WTC11 (cell line): Measurements from ENCODE around the gene RAB35. TPM values are rescaled to one million over a fixed set of nuclear protein-coding genes. Genes with fewer than 3 reads are reported as not detected.

ENCODE experiments used
- ARID4B ChIP-seq: sonication (generic); formaldehyde crosslinking; IDR thresholded peaks from 2 replicates; pipeline ENCODE4 v1.8.0; 2023; ENCODE audit warnings: missing genetic modification reagents, mild to moderate bottlenecking, borderline replicate concordance
- ATF1 ChIP-seq: sonication (generic); formaldehyde crosslinking; IDR thresholded peaks from 2 replicates; pipeline ENCODE4 v1.8.1; 2023; ENCODE audit warnings: mild to moderate bottlenecking, moderate library complexity, missing genetic modification reagents
- CREB1 ChIP-seq: sonication (generic); formaldehyde crosslinking; IDR thresholded peaks from 2 replicates; pipeline ENCODE4 v1.8.0; 2023; ENCODE audit warnings: mild to moderate bottlenecking, missing genetic modification reagents
- E2F4 ChIP-seq: sonication (generic); formaldehyde crosslinking; IDR thresholded peaks from 2 replicates; pipeline ENCODE4 v1.8.1; 2022; ENCODE audit warnings: low read depth, mild to moderate bottlenecking, moderate library complexity, missing genetic modification reagents, borderline replicate concordance
- ELF4 ChIP-seq: sonication (generic); formaldehyde crosslinking; IDR thresholded peaks from 2 replicates; pipeline ENCODE4 v1.8.1; 2022; ENCODE audit warnings: low read depth, mild to moderate bottlenecking, moderate library complexity, missing genetic modification reagents
- EMX1 ChIP-seq: fragments of 250-450 bp; sonication (Bioruptor Pico); IDR thresholded peaks from 2 replicates; pipeline ENCODE4 v1.8.0; 2021; ENCODE audit warnings: mild to moderate bottlenecking
- ESRRA ChIP-seq: sonication (generic); formaldehyde crosslinking; IDR thresholded peaks from 2 replicates; pipeline ENCODE4 v1.8.1; 2022; ENCODE audit warnings: mild to moderate bottlenecking, missing genetic modification reagents, borderline replicate concordance
- GRHL2 ChIP-seq: fragments of 250-450 bp; sonication (Bioruptor Pico); IDR thresholded peaks from 2 replicates; pipeline ENCODE4 v1.8.0; 2022; ENCODE audit warnings: mild to moderate bottlenecking, moderate library complexity; ENCODE audit not compliant: insufficient replicate concordance, severe bottlenecking
- MLX ChIP-seq: sonication (generic); formaldehyde crosslinking; IDR thresholded peaks from 2 replicates; pipeline ENCODE4 v1.8.1; 2023; ENCODE audit warnings: mild to moderate bottlenecking, missing genetic modification reagents, moderate library complexity
- MXD4 ChIP-seq: fragments of 250-450 bp; sonication (Bioruptor Pico); IDR thresholded peaks from 2 replicates; pipeline ENCODE4 v1.8.0; 2021; ENCODE audit warnings: mild to moderate bottlenecking, moderate library complexity, borderline replicate concordance
- MYBL2 ChIP-seq: sonication (generic); formaldehyde crosslinking; IDR thresholded peaks from 2 replicates; pipeline ENCODE4 v1.8.1; 2023; ENCODE audit warnings: mild to moderate bottlenecking, moderate library complexity, missing genetic modification reagents
- OVOL2 ChIP-seq: fragments of 250-450 bp; sonication (Bioruptor Pico); IDR thresholded peaks from 2 replicates; pipeline ENCODE4 v1.9.0; 2021; ENCODE audit warnings: mild to moderate bottlenecking, borderline replicate concordance
- PREB ChIP-seq: sonication (generic); formaldehyde crosslinking; IDR thresholded peaks from 2 replicates; pipeline ENCODE4 v1.8.1; 2022; ENCODE audit warnings: mild to moderate bottlenecking, missing genetic modification reagents, moderate library complexity, borderline replicate concordance
- SMAD3 ChIP-seq: sonication (generic); formaldehyde crosslinking; IDR thresholded peaks from 2 replicates; pipeline ENCODE4 v1.8.0; 2022; ENCODE audit warnings: missing genetic modification reagents, mild to moderate bottlenecking, borderline replicate concordance
- TCF7 ChIP-seq: sonication (generic); formaldehyde crosslinking; IDR thresholded peaks from 2 replicates; pipeline ENCODE4 v1.8.0; 2022; ENCODE audit warnings: mild to moderate bottlenecking, low read depth, missing genetic modification reagents, moderate library complexity
- USF1 ChIP-seq: sonication (generic); formaldehyde crosslinking; IDR thresholded peaks from 2 replicates; pipeline ENCODE4 v1.8.0; 2022; ENCODE audit warnings: mild to moderate bottlenecking, missing genetic modification reagents
- USF2 ChIP-seq: sonication (generic); formaldehyde crosslinking; IDR thresholded peaks from 2 replicates; pipeline ENCODE4 v1.8.1; 2023; ENCODE audit warnings: mild to moderate bottlenecking, missing genetic modification reagents, moderate library complexity
- ZBTB43 ChIP-seq: sonication (generic); formaldehyde crosslinking; IDR thresholded peaks from 2 replicates; pipeline ENCODE4 v1.8.1; 2023; ENCODE audit warnings: mild to moderate bottlenecking, missing genetic modification reagents
- ZNF121 ChIP-seq: sonication (generic); formaldehyde crosslinking; IDR thresholded peaks from 2 replicates; pipeline ENCODE4 v1.8.0; 2023; ENCODE audit warnings: missing genetic modification reagents
- ZNF219 ChIP-seq: sonication (generic); formaldehyde crosslinking; IDR thresholded peaks from 2 replicates; pipeline ENCODE4 v1.8.0; 2023; ENCODE audit warnings: missing genetic modification reagents, mild to moderate bottlenecking, borderline replicate concordance
- ZNF263 ChIP-seq: sonication (generic); formaldehyde crosslinking; IDR thresholded peaks from 2 replicates; pipeline ENCODE4 v1.8.1; 2022; ENCODE audit warnings: low read depth, mild to moderate bottlenecking, moderate library complexity, missing genetic modification reagents
- ZNF396 ChIP-seq: fragments of 250-450 bp; sonication (Bioruptor Pico); IDR thresholded peaks from 2 replicates; pipeline ENCODE4 v1.8.0; 2021; ENCODE audit warnings: mild to moderate bottlenecking, moderate library complexity, borderline replicate concordance
- ZNF512 ChIP-seq: sonication (generic); formaldehyde crosslinking; IDR thresholded peaks from 2 replicates; pipeline ENCODE4 v1.8.1; 2022; ENCODE audit warnings: missing genetic modification reagents, borderline replicate concordance
- total RNA-seq: library from RNA; stranded (reverse); gene quantifications from 3 replicates; pipeline ENCODE4 v1.2.3, GENCODE V29; 2021

Gene RAB35
- total RNA-seq, 1 experiment from 2014 or later: 44.5 TPM

- no peak for TF ChIP-seq MLX (CRISPR knock-in tag)
- no peak for TF ChIP-seq ZNF219 (CRISPR knock-in tag)
- no peak for TF ChIP-seq USF1 (CRISPR knock-in tag)
- no peak for TF ChIP-seq CREB1
- no peak for TF ChIP-seq SMAD3
- TF ChIP-seq OVOL2 (CRISPR knock-in tag): no peak
- no peak for TF ChIP-seq ZNF512 (CRISPR knock-in tag)
- TF ChIP-seq GRHL2 (CRISPR knock-in tag): no peak
- TF ChIP-seq PREB (CRISPR knock-in tag): no peak
- TF ChIP-seq EMX1 (CRISPR knock-in tag): no peak
- peak; percentile 68 for TF ChIP-seq USF2 (CRISPR knock-in tag)
- TF ChIP-seq ARID4B: peak; percentile 72; the same call in 1 of the 2 replicates
- no peak for TF ChIP-seq MXD4 (CRISPR knock-in tag)
- TF ChIP-seq TCF7 (CRISPR knock-in tag): no peak
- TF ChIP-seq ATF1: 0 out of 2 replicates have a peak, but pooled peaks have one; percentile 18
- no peak for TF ChIP-seq ZNF396
- no peak; the same call in 1 of the 2 replicates for TF ChIP-seq MYBL2
- TF ChIP-seq ZNF263 (CRISPR knock-in tag): no peak
- no peak for TF ChIP-seq ZNF121 (CRISPR knock-in tag)
- no peak for TF ChIP-seq ESRRA (CRISPR knock-in tag)
- no peak for TF ChIP-seq E2F4 (CRISPR knock-in tag)
- TF ChIP-seq ELF4 (CRISPR knock-in tag): no peak
- TF ChIP-seq ZBTB43 (CRISPR knock-in tag): no peak
Measured at GRCh38 chr12:120086801-120087621, 29.5 kb downstream of the RAB35 start (continued).
